ENCODE results near the gene SORCS2. TPM values are rescaled to one million over a fixed set of nuclear protein-coding genes. Genes with fewer than 3 reads are reported as not detected.

SORCS2 gene
- total and polyA plus RNA-seq, 2 of the 13 experiments (the other 11 are each of a cell fraction or from before 2014, with no cell fraction given): 0.82 to 1.0 TPM

GRCh38 chr4:7773401-7774180, 581.3 kb downstream of the SORCS2 start:
- intact Hi-C loops (cut with micrococcal nuclease; ENCODE audit: unreplicated experiment): loop anchor here (5.0 kb wide), 1 partner anchor 214 kb away; no protein-coding TSS in a partner anchor
- CTCF ChIA-PET (ENCODE audit: low intra/inter-chr PET ratio, low total read pairs): no interaction called here
- H3K9me3 ChIP-seq (ENCODE audit: low read length): no peaks in the 10 kb centered on the region
- no peaks in the 10 kb centered on the region for H3K27me3 ChIP-seq (ENCODE audit: control insufficient read depth in 1 of 2, insufficient read depth in 2 of 2, low read length in 2 of 2)
- H3K4me2 ChIP-seq (ENCODE audit: low read depth, low read length): no peak overlapping the region
- POLR2A ChIA-PET: no interaction called here
- peaks cover 7 to 24% of the 10 kb centered on the region in 2 experiments; a peak in 4 of 5 replicates for H3K36me3 ChIP-seq (replicated peaks in 1 of 2; ENCODE audit: control insufficient read depth in 1 of 2, insufficient read depth in 2 of 2, low read length in 2 of 2)
- peaks cover 76% of the 10 kb centered on the region for H3K4me1 ChIP-seq (ENCODE audit: insufficient read depth, low read length)
- no TSS peak for BruUV-seq (replicated peaks)
- H3K27ac ChIP-seq (ENCODE audit: extremely low read length, insufficient read depth, low read length): no peak overlapping the region
- no peaks in the 10 kb centered on the region for H4K20me1 ChIP-seq (ENCODE audit: insufficient read depth, low read length)
- no peak overlapping the region for H3K4me3 ChIP-seq (replicated peaks in 1 of 3; ENCODE audit: insufficient read depth in 1 of 3, low read depth in 2 of 3, low read length in 3 of 3)
- FAIRE-seq: no peak
- DNase-seq (ENCODE audit: low spot score): no peak
- no peak overlapping the region for H3K9ac ChIP-seq (ENCODE audit: insufficient read depth, low read depth, low read length)
- no peak for ATAC-seq
- no peak for TF ChIP-seq SIN3B (IDR thresholded peaks at IDR 0.05; ENCODE audit: low read length)
- TF ChIP-seq ZNF432 (CRISPR knock-in tag; IDR thresholded peaks at IDR 0.05; ENCODE audit: borderline replicate concordance): no peak
- no peak for TF ChIP-seq CBX2 (IDR thresholded peaks at IDR 0.05; ENCODE audit: low read depth, low read length)
- TF ChIP-seq CBX2 (CRISPR knock-in tag; IDR thresholded peaks at IDR 0.05; ENCODE audit: low read depth): no peak
- no peak for TF ChIP-seq ZNF496 (CRISPR knock-in tag; IDR thresholded peaks at IDR 0.05; ENCODE audit: insufficient replicate concordance)
- no peak for TF ChIP-seq NFE2 (CRISPR knock-in tag; IDR thresholded peaks at IDR 0.05)
- no peak for TF ChIP-seq SMYD3 (CRISPR knock-in tag; IDR thresholded peaks at IDR 0.05)
- TF ChIP-seq FOXP4 (CRISPR knock-in tag; IDR thresholded peaks at IDR 0.05): no peak
- no peak for TF ChIP-seq ZSCAN12 (CRISPR knock-in tag; IDR thresholded peaks at IDR 0.05)
- no peak for TF ChIP-seq ZEB1 (IDR thresholded peaks at IDR 0.05; ENCODE audit: insufficient replicate concordance, low read depth)
- no peak for TF ChIP-seq ZNF713 (CRISPR knock-in tag; IDR thresholded peaks at IDR 0.05)
- TF ChIP-seq MTERF4 (CRISPR knock-in tag; IDR thresholded peaks at IDR 0.05): no peak
- no peak for TF ChIP-seq TP53 (CRISPR knock-in tag; conservative IDR thresholded peaks at IDR 0.05)
- TF ChIP-seq ZNF274 (CRISPR knock-in tag; IDR thresholded peaks at IDR 0.05): no peak
- no peak for TF ChIP-seq MNT (IDR thresholded peaks at IDR 0.05)
- TF ChIP-seq RFX5 (IDR thresholded peaks at IDR 0.05; ENCODE audit: low read depth, low read length): no peak
- TF ChIP-seq ZNF383 (CRISPR knock-in tag; IDR thresholded peaks at IDR 0.05; ENCODE audit: borderline replicate concordance): no peak
- WGBS (ENCODE audit: low lambda C conversion rate): 94% methylated on average over 22 of the region's 24 CpGs
- in situ Hi-C loops (cut with HindIII; ENCODE audit: extremely low pct_ligation_motif_present, low pct_unique_long_range_greater_than_20kb): no loop called here
- H3K79me2 ChIP-seq (ENCODE audit: insufficient read depth, low read length): no peaks in the 10 kb centered on the region
- H2AFZ ChIP-seq (ENCODE audit: low read length): no peak overlapping the region
